AG20443 (cell line): ENCODE measurements around the gene RAP2B.
A peak's percentile ranks its signal among the peaks of the same experiment; 100 is the strongest.
"Not testable (repeated sequence)": the region's sequence is repeated elsewhere in the genome, so short reads cannot be mapped to it uniquely, and the experiment has no call there.

Source experiments
- DNase-seq: peaks from one replicate; pipeline ENCODE4 v3.0.0; 2012; ENCODE audit warnings: low spot score, mixed read lengths

RAP2B gene

DNA sequence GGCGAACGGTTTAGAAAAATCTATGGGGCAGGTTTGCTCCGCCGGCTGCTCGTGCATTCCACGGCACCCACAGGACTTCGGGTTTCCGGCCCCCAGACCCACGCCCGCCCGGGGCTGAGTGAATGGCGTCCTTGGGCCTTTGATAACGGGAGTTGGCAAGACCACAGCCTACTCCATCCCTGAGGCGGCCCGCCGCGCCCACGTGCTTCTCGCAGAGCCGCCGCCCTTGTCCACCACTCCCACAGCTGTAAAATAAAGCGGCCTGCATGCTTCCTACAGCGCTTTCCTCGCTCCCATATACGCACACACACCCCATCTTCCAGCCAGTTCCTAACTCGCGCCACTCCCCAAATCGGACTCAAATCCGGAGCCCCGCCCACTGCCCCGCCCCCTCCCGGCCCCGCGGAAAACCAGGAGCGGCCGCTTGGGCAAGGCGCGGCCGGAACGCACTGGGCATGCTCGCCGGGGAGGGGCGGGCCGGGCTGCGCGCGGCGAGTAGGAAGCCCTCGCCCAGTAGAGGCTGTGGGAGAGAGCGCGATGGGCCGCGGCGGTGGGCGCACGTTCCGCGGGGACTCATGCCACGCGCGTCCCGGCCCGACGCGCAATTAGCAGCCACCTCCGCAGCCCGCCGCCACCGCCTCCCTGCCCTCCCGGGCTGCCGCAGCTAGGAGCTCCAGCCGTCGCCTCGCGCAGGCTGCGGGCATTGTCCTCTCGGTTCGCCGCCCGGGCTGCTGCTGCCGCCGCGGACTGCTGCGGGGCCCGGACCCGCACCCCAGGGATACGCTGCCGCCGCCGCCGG is at the start of gene RAP2B:
RAP2B (plus strand) TSS at position 513 of the 799 bp plus-strand sequence. CDS start 468 bp downstream, outside the sequence.
- DNase-seq = peak; percentile 99

DNA sequence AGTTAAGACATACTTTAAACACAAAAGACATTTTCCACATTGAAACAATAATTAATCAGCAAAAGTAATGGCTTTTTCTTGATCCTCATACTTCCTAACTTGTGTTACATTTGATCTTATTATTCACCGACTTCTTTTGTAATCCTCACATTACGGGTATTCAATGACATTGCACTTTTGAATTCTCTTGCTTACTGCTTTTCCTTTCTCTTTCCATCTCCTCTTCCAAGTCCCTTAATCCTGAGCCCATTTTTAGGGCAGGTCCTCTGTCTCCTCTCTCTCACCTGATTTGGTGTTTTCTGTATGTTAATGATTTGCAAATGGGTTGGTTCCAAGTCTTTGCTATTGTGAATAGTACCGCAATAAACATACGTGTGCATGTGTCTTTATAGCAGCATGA is 48.5 kb upstream of the RAP2B start:
- DNase-seq = no peak

DNA sequence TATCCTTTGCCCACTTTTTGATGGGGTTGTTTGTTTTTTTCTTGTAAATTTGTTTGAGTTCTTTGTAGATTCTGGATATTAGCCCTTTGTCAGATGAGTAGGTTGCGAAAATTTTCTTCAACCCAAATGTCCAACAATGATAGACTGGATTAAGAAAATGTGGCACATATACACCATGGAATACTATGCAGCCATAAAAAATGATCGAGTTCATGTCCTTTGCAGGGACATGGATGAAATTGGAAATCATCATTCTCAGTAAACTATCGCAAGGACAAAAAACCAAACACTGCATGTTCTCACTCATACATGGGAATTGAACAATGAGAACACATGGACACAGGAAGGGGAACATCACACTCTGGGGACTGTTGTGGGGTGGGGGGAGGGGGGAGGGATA is 47.8 kb upstream of the RAP2B start:
- not testable (repeated sequence) for DNase-seq

DNA sequence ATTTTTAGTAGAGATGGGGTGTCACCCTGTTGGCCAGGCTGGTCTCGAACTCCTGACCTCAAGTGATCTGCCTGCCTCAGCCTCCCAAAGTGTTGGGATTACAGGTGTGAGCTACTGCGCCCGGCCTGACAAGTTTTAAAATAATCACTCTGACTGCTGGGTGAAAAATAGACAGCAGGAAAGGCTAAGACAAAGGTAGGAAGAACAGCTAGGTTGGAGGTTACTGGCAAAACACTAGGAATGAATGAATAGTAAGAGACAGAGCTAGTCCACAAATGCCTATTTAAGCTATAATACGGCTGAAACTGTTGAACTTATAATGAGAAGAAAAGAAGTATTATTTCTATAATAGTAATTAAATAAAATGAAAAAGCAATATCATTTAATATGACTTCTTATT is 46.7 kb upstream of the RAP2B start:
- DNase-seq = no peak

DNA sequence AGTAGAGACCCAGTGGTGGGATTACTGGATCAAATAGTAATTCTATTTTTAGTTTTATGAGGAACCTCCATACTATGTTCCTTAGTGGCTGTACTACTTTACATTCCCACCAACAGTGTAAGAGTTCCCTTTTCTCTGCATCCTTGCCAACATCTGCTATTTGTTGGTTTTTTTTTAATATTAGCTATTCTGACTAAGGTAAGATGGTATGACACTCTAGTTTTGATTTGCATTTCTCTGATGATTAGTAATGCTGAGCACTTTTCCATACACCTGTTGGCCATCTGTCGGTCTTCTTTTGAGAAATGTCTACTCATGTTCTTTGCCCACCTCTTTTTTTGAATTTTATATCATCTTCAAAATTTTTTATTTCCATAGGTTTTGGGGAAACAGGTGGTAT is 34.2 kb upstream of the RAP2B start:
- no peak for DNase-seq

DNA sequence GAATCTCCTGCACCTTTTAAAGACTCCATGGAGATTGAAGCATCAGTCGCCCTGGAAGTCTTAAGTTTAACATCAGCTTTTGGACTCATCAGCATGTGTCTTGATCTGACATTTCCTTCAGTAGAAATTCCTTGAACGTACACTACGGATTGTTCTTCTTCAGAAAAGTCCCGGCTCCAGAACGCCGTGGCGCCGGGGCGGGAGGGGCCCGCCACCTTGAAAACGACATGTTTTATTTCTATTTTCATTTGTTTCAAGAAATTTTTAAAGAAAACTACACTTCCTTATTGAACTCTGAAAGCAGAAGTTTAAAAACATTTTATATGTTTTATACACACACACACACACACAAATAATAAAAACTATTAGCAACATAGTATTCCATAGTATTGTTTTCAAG is 32.6 kb upstream of the RAP2B start:
- no peak for DNase-seq

DNA sequence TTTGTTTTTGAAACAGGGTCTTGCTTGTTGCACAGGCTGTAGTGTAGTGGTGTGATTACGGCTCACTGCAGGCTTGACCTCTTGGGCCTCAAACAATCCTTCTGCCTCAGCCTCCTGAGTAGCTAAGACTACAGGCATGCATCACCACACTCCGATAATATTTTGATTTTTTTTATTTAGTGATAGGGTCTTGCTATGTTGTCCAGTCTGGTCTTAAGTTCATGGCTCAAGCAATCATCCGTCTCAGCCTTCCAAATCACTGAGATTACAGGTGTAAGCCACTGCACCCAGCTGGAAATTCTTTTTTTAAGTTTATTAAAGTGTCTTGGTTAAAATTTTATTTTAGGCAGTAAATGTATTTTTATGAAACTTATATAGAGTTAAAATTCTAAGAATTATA is 32.2 kb upstream of the RAP2B start:
- DNase-seq = no peak

DNA sequence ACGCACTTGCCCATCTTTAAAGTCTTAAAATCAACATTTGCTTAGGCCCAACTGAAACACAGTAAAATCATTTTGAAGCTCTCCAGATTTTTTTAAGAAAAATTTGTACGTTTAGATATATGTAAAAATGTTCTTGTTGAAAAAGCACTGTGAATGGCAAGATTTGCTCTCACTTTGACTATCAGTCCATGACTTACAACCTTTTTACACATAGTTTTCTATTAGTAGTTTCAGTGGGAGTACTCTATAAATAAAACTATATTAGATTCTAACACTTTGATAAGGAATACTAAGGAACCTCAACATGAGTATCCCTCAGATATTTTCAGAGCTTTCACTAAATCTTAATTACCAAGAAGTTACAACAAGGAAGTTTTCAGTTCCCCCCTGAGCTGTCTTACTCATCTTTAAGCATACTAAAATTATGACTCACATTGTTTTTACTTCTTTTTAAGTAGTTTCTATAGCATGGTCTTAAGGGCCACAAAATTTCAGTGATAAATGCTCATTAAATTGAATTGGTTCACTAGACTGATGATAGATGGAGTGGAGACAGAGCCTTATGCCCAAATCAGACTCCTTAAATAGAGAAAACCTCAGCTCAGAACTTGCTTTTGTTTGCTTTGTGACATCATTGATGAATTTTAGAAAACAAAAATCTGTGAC is 31.6 kb upstream of the RAP2B start:
- DNase-seq = peak; percentile 40

DNA sequence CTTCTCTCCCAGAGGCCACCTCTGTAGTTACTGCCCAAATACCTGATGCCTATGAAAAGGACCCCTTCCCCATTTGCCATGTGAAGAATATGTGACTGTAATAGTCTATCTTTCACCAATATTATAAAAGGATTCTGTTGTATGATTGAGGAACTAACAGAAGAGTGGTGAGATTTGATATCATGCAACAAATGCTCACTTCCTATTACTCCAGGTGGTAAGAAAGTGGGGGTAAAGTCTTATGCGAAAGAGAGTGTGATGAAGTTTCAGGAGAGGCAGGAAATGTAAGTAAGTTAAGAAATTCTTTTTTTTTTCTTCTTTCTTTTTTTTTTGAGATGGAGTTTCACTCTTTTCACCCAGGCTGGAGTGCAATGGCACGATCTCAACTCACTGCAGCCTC is 24.4 kb upstream of the RAP2B start:
- no peak for DNase-seq

DNA sequence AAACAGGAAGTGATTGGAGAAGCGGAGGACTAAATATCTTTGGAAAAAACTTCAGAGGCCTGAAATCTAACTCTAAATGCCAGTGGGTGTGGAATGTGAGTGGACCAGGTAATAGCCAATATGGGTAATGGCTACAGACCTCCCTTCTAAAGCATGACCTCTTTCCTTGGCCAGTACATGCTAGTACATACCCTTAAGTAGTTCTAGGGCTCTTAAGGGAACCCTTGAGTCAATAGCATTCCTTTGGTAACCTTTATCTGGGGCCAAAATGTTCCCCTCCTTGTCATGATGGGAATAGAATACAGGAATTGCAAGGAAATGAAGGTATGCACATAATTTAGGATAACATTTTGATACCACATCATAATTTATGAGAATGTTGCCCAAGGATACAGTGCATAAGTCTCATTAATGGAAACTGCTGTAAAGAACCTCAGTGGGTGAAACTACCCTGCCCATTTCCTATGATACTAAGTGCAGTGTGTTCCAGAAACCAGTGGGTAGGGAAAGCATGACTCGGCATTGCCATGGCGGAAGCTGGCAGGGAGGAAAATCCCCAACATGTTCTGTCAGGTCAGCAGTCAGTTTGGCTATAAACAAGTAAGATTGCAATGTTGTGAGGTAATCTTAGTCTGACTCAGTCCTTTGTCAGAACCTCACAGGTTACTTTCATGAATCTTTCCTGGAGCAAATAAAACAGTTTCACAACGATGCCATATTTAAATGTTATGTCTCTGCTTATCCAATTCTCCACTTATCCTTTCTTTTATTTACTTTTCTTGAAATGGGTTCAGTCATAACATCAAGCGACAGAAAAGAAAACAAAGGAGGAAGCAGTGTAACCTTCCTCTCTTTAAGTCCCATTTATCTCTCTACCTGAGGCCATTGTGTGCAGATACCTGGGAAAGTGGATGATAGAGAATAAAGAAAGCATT is 23.5 kb upstream of the RAP2B start:
- peak; percentile 77 for DNase-seq

DNA sequence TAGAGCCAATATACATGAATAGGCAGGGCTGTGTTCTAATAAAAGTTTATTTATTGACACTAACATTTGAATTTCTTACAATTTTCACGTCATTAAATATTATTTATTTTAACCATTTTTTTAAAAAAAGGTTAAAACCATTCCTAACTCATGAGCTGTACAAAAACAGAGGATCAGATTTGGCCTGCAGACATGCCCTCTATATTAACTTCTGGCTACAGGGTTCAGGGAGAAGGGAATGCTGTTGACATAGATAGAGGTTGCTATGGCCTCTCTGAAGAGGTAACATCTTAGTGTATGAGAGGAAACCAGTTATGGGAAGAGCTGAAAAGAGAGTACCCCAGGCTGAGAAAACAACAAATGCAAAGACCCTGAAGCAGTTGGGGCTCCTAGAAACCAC is 19.1 kb upstream of the RAP2B start:
- no peak for DNase-seq

DNA sequence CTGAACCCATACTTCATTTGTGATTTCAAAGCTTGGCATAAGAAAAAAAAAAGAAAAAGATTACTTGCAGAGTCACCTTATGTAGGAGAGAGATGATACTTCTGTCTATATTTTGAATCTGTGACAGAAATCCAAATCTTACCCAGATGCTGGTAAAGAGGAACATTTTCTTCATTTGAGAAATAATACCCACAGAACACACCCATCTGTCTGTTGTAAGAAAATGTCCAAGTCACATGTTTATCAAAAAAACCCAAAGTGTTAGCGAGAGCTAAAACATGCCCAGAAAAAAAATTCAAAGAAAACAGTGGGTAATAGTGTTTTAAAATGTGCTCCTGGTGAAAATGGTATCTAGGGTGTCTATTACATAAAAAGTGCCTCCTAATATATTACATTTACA is 18.0 kb upstream of the RAP2B start:
- no peak for DNase-seq

DNA sequence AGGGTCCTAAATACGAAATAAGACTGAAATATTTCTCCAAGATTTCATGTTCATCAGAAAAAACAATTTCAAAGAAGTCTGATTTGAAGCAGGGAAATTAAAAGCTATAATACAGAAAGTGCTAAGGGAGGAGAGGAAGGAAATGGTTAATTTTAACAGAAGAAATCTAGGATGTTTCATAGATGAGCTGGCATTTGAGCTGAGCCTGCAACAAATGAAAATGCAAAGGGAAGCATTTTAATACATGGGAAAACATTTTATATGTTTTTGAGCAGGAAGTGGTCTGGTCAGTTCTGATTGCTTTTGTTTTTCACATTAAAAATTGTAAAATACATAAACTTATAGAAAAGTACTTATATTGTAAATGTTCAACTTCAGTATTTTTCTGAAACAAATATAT is 17.2 kb upstream of the RAP2B start:
- no peak for DNase-seq

DNA sequence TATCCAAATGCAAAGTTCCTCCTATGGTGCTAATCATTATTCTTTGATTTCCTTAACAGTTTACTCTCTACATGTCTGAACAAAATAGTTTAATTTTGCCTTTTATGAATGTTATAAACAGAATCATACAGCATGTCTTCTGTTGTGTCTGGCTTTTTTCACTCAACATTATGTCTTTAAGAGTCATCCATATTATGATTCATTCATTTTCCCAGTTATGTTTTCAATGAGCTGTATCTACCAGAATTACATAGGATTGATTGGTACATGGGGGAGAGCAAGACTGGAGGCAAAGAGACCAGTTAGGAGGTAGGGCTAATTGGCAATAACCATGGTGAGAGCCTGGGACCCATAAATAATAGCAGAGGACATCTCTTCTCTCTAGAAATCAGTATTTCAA is 16.6 kb upstream of the RAP2B start:
- no peak for DNase-seq

DNA sequence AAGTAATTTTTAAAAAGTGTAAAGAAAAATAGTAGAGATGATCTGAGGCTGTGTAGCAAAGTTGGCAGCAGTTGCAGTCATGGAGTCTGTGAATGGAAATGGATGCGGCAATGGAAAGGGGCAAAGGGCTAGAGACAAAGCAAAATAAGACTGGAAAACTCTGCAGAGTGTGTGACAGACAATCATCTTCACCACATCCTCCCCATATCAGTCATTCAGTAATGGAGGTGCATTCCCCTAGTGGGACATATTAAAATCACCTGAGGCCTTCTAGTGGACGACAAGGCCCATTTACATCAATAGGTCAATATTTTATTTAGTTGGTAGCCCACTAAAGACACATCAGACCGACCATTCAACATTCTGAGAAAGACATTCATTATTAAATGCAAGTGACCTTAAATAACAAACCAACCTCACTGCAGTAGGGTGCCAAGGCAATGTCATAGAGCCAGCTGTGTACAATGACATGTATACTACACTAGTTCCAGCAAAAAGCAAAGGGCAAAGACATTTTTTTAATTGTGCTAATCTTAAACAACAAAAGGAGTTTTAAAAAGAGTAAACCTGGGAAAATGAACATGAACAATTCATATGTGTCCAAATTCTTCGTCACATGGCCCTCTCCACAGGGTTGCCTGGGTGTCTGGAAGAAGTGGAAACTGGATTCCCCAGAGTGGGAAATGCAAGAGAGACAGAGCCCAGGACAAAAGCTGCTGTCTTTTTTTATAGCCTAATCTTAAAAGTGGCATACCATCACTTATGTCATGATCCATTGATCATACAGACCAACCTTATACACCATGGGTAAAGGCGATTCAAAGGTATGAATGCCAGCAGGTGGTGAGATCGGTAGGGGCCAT is 15.6 kb upstream of the RAP2B start:
- no peak for DNase-seq

DNA sequence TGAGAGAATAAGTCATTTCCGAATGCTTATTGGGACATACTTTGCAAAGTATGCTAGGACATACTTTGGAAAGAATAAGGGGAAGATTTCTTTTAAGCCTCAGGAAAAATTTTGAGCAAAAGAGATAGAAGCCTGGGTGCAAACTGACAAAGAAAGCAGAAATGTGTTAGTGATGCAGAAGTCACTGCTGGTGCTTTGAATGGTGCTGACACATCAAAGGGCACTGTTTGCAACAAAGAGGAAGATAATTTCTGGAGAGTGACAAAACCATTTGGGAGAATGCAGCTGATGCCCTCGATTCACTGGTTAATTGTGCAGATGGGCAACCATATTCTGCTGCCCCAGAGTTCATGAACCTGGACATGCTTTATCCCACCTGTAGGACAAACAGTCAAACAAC is 11.0 kb upstream of the RAP2B start:
- no peak for DNase-seq

DNA sequence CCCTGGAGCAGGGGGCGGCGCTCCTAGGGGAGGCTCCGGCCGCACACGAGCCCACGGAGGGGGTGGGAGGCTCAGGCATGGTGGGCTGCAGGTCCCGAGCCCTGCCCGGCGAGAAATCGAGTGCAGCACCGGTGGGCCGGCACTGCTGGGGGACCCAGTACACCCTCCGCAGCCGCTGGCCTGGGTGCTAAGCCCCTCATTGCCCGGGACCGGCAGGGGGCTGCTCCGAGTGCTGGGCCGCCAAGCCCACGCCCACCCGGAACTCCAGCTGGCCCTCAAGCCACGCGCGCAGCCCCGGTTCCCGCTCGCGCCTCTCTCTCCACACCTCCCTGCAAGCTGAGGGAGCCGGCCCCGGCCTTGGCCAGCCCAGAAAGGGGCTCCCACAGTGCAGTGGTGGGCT is 6.2 kb upstream of the RAP2B start:
- not testable (repeated sequence) for DNase-seq

DNA sequence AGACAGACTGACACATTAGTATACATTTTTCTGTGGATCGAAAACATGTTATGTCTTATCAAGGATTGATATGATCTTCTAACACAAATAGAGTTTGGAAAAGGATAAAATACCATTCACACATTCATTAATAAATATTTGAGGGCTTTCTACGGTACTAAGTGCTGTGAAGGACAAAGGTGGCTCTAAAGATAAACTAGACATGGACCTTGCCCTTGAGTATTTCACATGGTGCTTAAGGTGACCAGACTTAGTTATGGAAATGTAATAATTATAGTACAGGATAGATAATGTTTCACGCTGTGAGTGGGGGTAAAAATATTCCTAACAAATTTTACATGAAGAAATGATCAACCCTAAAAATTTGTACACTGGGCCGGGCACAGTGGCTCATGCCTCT is 3.8 kb upstream of the RAP2B start:
- no peak for DNase-seq

DNA sequence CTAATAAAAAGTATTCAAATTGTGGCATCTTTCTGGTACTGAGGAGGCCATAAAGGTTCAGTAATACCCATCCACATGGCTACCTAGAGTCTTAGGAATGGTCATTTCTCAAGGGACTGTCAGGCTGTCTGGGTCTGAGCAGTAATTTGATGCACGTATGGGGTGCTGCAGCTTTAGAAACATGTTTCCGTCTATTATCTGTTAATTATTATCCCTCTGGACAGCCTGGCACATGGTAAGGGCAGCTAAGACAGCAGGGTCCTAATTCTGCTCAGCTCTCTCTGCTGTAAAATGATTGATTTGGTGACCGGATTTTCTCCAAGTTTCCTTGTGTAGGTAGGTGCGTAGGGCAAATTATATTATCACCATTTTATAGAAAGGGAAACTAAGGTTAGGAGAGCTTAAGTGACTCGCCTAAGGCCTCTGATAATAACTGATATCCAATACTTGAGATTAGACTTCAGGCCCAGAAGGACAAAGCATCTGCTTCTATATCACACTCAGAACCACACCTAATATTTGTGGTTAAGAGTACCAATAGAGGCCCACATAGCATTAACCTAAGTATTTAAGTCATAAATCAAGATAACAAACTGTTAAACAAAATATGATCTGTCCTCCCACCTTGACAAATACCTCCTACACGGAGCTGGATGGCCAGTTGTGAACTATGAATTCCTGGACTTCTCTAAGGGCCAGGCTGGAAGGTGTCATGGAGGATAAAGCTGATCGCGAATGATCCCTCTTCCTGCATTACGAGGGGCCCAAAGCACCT is 2.9 kb upstream of the RAP2B start:
- DNase-seq = no peak

DNA sequence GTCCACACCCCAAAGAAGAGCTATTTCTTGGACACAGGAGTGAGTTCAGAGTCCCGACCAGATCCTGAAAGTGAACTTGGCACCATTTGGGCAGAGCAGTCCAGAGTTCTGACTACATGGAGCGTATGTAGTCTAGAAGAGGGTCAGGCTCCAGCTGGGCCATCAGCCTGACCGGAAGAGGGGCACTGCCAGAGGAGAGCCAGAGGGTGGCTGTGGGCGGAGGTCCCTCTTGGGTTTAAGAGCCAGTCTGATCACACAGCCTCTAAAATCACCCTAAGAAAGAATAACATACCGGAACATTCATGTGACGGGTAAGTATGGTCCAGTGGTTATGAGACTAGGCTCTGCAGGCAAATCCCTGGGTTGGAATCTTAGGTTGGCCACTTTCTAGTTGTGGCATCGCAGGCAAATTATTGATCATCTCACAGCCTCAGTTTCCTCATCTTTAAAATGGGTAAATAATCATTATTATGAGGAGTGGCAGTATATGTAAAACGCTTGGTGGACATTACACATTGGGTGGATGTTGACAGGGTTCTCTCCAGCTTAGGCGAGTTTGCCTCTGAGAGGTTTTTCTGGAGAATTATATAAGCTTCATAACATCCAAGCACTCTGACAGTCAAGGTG is 2.1 kb upstream of the RAP2B start:
- no peak for DNase-seq
